ENCODE data around the gene WDR1.

WDR1 gene

GRCh38 chr4:10112658-10113284 lies 3.8 kb downstream of the WDR1 start:
- TF ChIP-seq CTCF (IDR thresholded peaks at IDR 0.05; ENCODE audit: low read depth, low read length) = no peak
- no peak overlapping the region for H3K4me3 ChIP-seq (ENCODE audit: low read depth, low read length)

- H3K4me3 ChIP-seq (ENCODE audit: low read depth, low read length) = no peak overlapping the region
- TF ChIP-seq CTCF (IDR thresholded peaks at IDR 0.05; ENCODE audit: low read depth, low read length) = no peak
Measured at GRCh38 chr4:10111067-10111801, 5.4 kb downstream of the WDR1 start.

GRCh38 chr4:10109995-10110670 lies 6.5 kb downstream of the WDR1 start:
- no peak for TF ChIP-seq CTCF (IDR thresholded peaks at IDR 0.05; ENCODE audit: low read depth, low read length)

GRCh38 chr4:10108818-10109783 lies 7.5 kb downstream of the WDR1 start:
- no peak overlapping the region; the same call in 1 of the 2 replicates for H3K4me3 ChIP-seq (ENCODE audit: low read depth, low read length)
- no peak for TF ChIP-seq CTCF (IDR thresholded peaks at IDR 0.05; ENCODE audit: low read depth, low read length)

More at GRCh38 chr4:10109995-10110670, 6.5 kb downstream of the WDR1 start:
- H3K4me3 ChIP-seq (ENCODE audit: low read depth, low read length) = no peak overlapping the region

- no peak overlapping the region for H3K4me3 ChIP-seq (ENCODE audit: low read depth, low read length)
- no peak for TF ChIP-seq CTCF (IDR thresholded peaks at IDR 0.05; ENCODE audit: low read depth, low read length)
Measured at GRCh38 chr4:10108391-10108790, 8.2 kb downstream of the WDR1 start.

GRCh38 chr4:10107111-10108091 lies 9.2 kb downstream of the WDR1 start:
- TF ChIP-seq CTCF (IDR thresholded peaks at IDR 0.05; ENCODE audit: low read depth, low read length) = no peak
- H3K4me3 ChIP-seq (ENCODE audit: low read depth, low read length) = no peak overlapping the region

All from WI38 (cell line).